LoVo (cell line): Measurements from ENCODE around the gene PPARA.
"Not testable (repeated sequence)": the region's sequence is repeated elsewhere in the genome, so short reads cannot be mapped to it uniquely, and the experiment has no call there.

Experiments used
- DNase-seq: peaks from one replicate; pipeline ENCODE4 v3.0.0-alpha.2; 2016; ENCODE audit warnings: low spot score

PPARA gene

GRCh38 chr22:46173152-46173551 lies 22.8 kb downstream of the PPARA start:
- DNase-seq: no peak

GRCh38 chr22:46175631-46176030 lies 25.3 kb downstream of the PPARA start:
- DNase-seq: no peak

GRCh38 chr22:46176508-46177003 lies 26.2 kb downstream of the PPARA start:
- DNase-seq: no peak

GRCh38 chr22:46178755-46179505 lies 28.6 kb downstream of the PPARA start:
- DNase-seq: no peak

- DNase-seq: no peak
These were observed 29.4 kb downstream of the PPARA start for GRCh38 chr22:46179748-46180147.

GRCh38 chr22:46180370-46181137 lies 30.2 kb downstream of the PPARA start:
- no peak for DNase-seq

GRCh38 chr22:46183733-46184132 lies 33.4 kb downstream of the PPARA start:
- DNase-seq: no peak

- DNase-seq: no peak
These were observed 35.0 kb downstream of the PPARA start for GRCh38 chr22:46185283-46185682.

GRCh38 chr22:46187862-46188261 lies 37.5 kb downstream of the PPARA start:
- DNase-seq: peak; percentile 50

GRCh38 chr22:46192210-46192993 lies 42.1 kb downstream of the PPARA start:
- no peak for DNase-seq

GRCh38 chr22:46193898-46194310 lies 43.6 kb downstream of the PPARA start:
- no peak for DNase-seq

- DNase-seq: peak; percentile 19
These were observed 45.3 kb downstream of the PPARA start for GRCh38 chr22:46195487-46196165.

- no peak for DNase-seq
These were observed 46.0 kb downstream of the PPARA start for GRCh38 chr22:46196278-46196677.

GRCh38 chr22:46198274-46198673 lies 47.9 kb downstream of the PPARA start:
- DNase-seq: no peak

- DNase-seq: not testable (repeated sequence)
These were observed 48.5 kb downstream of the PPARA start for GRCh38 chr22:46198806-46199205.

GRCh38 chr22:46201059-46201757 lies 50.9 kb downstream of the PPARA start:
- DNase-seq: peak; percentile 25

- DNase-seq: peak; percentile 54
These were observed 52.7 kb downstream of the PPARA start for GRCh38 chr22:46202897-46203600.

GRCh38 chr22:46203601-46203980 lies 53.3 kb downstream of the PPARA start:
- no peak for DNase-seq

- DNase-seq: no peak
These were observed 58.9 kb downstream of the PPARA start for GRCh38 chr22:46209262-46209661.

GRCh38 chr22:46212195-46212594 lies 61.9 kb downstream of the PPARA start:
- DNase-seq: no peak

GRCh38 chr22:46213052-46213451 lies 62.7 kb downstream of the PPARA start:
- no peak for DNase-seq
